ENCODE data around the gene EFCAB7.

Gene EFCAB7

GRCh38 chr1:63607322-63607721 is 84.0 kb downstream of the EFCAB7 start:
- no peak for FAIRE-seq

GRCh38 chr1:63611231-63611630 is 87.9 kb downstream of the EFCAB7 start:
- no peak for FAIRE-seq

GRCh38 chr1:63612564-63612963 is 89.2 kb downstream of the EFCAB7 start:
- no peak for FAIRE-seq

- no peak for FAIRE-seq
Observed at GRCh38 chr1:63612971-63613370, 89.6 kb downstream of the EFCAB7 start.

- FAIRE-seq = peak; percentile 100
Observed at GRCh38 chr1:63615768-63616420, 92.6 kb downstream of the EFCAB7 start.

GRCh38 chr1:63617450-63617849 is 94.1 kb downstream of the EFCAB7 start:
- no peak for FAIRE-seq

GRCh38 chr1:63618011-63618410 is 94.7 kb downstream of the EFCAB7 start:
- FAIRE-seq = no peak

- FAIRE-seq = no peak
Observed at GRCh38 chr1:63619558-63619957, 96.2 kb downstream of the EFCAB7 start.

- FAIRE-seq = peak; percentile 24
Observed at GRCh38 chr1:63620671-63621070, 97.3 kb downstream of the EFCAB7 start.

GRCh38 chr1:63621075-63621474 is 97.8 kb downstream of the EFCAB7 start:
- no peak for FAIRE-seq

- no peak for FAIRE-seq
Observed at GRCh38 chr1:63621698-63622097, 98.4 kb downstream of the EFCAB7 start.

All from islet of Langerhans (tissue), 1 donor.